B cell (primary cell): ENCODE results near the gene ZMYND8. TPM values are rescaled to one million over a fixed set of nuclear protein-coding genes. Genes with fewer than 3 reads are reported as not detected.

Experiments
- ATAC-seq: fragments of 200-7000 bp; cut with Tn5 transposase; one replicate; pipeline ENCODE4 v1.10.0; 2021; ENCODE audit warnings: low read depth, mild to moderate bottlenecking, moderate number of reproducible peaks, moderate library complexity
- CTCF ChIA-PET: fragments of 350-600 bp; sonication (Branson Sonifier 250); formaldehyde crosslinking; loops from one replicate; lab custom pipeline; 2021; ENCODE audit warnings: antibody characterized with exemption, inconsistent platforms; lab: Charles Lee
- POLR2A ChIA-PET: fragments of 350-600 bp; sonication (Branson Sonifier 250); formaldehyde crosslinking; loops from one replicate; lab custom pipeline; 2021; ENCODE audit warnings: antibody characterized with exemption; lab: Charles Lee
- DNase-seq: peaks from one replicate; pipeline ENCODE4 v3.0.0; 2013
- H2AFZ ChIP-seq: 2 replicates; pipeline ENCODE4 v1.6.1; 2012; ENCODE audit warnings: mild to moderate bottlenecking, low read depth, low read length; ENCODE audit not compliant: insufficient read depth, poor library complexity, severe bottlenecking
- H3K27ac ChIP-seq, 2 donors: 1 replicate in 1 of 2; 2 replicates in 1 of 2; pipeline ENCODE4 v1.5.1; 2012 to 2013; ENCODE audit warnings: low read length in 2 of 2, mild to moderate bottlenecking in 2 of 2, moderate library complexity in 1 of 2
- H3K27me3 ChIP-seq, 4 experiments: fragments of 200-600 bp in 1 of 4; sonication (generic) in 1 of 4; replicated peaks in 1 of 4; 1 replicate in 2 of 4; 2 replicates in 2 of 4; pipeline versions ENCODE4 v1.6.1 to v1.7.0; 2013 to 2016; ENCODE audit warnings: low read length in 3 of 4, mild to moderate bottlenecking in 2 of 4, mixed read lengths in 1 of 4, moderate library complexity in 1 of 4; ENCODE audit not compliant: insufficient read depth in 4 of 4, control insufficient read depth in 3 of 4; ENCODE audit errors: control extremely low read depth in 1 of 4
- H3K36me3 ChIP-seq, 2 experiments: replicated peaks in 1 of 2; 1 replicate in 1 of 2; 2 replicates in 1 of 2; pipeline versions ENCODE4 v1.6.1 to v1.7.1; 2013; ENCODE audit warnings: low read length in 1 of 2; ENCODE audit not compliant: insufficient read depth in 2 of 2, control insufficient read depth in 1 of 2; ENCODE audit errors: control extremely low read depth in 1 of 2, extremely low read depth in 1 of 2
- H3K4me1 ChIP-seq, 2 donors: fragments of 200-600 bp in 1 of 2; sonication (generic) in 1 of 2; 1 replicate in 1 of 2; 2 replicates in 1 of 2; pipeline versions ENCODE4 v1.5.1 to v1.6.1; 2013 to 2017; ENCODE audit warnings: low read length in 2 of 2; ENCODE audit not compliant: control insufficient read depth in 2 of 2, insufficient read depth in 2 of 2
- H3K4me2 ChIP-seq: replicated peaks from 2 replicates; pipeline ENCODE3; 2012; ENCODE audit warnings: mild to moderate bottlenecking, low read depth, low read length; ENCODE audit not compliant: poor library complexity, severe bottlenecking
- H3K4me3 ChIP-seq, 5 experiments: fragments of 200-600 bp in 1 of 5; sonication (generic) in 1 of 5; 1 replicate in 3 of 5; 2 replicates in 2 of 5; pipeline versions ENCODE4 v1.5.1 to v1.7.0; 2011 to 2016; ENCODE audit warnings: low read length in 4 of 5, mild to moderate bottlenecking in 4 of 5, low read depth in 2 of 5, control low read depth in 1 of 5, moderate library complexity in 1 of 5; ENCODE audit not compliant: insufficient read depth in 1 of 5; ENCODE audit errors: control extremely low read depth in 1 of 5, extremely low read depth in 1 of 5
- H3K79me2 ChIP-seq: fragments of 200-600 bp; sonication (generic); one replicate; pipeline ENCODE4 v1.6.0; 2016; ENCODE audit warnings: low read length; ENCODE audit not compliant: control insufficient read depth, insufficient read depth
- H3K9ac ChIP-seq: fragments of 200-600 bp; sonication (generic); 2 replicates; pipeline ENCODE4 v1.6.1; 2017; ENCODE audit warnings: mild to moderate bottlenecking, low read length, moderate library complexity
- H3K9me3 ChIP-seq, 3 donors: one replicate each; pipeline versions ENCODE4 v1.6.1 to v1.7.1; 2013; ENCODE audit warnings: low read length in 2 of 3; ENCODE audit not compliant: control insufficient read depth in 2 of 3, insufficient read depth in 1 of 3; ENCODE audit errors: control extremely low read depth in 1 of 3
- H4K20me1 ChIP-seq: 2 replicates; pipeline ENCODE4 v1.6.0; 2012; ENCODE audit warnings: mild to moderate bottlenecking, low read length; ENCODE audit not compliant: insufficient read depth, control insufficient read depth, poor library complexity, severe bottlenecking
- H3K27ac Mint-ChIP-seq: one replicate; pipeline ENCODE4 v1.8.0; 2021; ENCODE audit warnings: mixed read lengths
- H3K27me3 Mint-ChIP-seq: one replicate; pipeline ENCODE4 v1.8.0; 2021; ENCODE audit warnings: mixed read lengths
- H3K4me1 Mint-ChIP-seq: one replicate; pipeline ENCODE4 v1.8.0; 2021; ENCODE audit warnings: mixed read lengths
- H3K4me3 Mint-ChIP-seq: one replicate; pipeline ENCODE4 v1.8.0; 2021; ENCODE audit warnings: mixed read lengths
- H3K9me3 Mint-ChIP-seq: one replicate; pipeline ENCODE4 v1.8.0; 2022; ENCODE audit warnings: mixed read lengths; ENCODE audit not compliant: insufficient read depth
- EZH2 ChIP-seq: IDR thresholded peaks from 2 replicates; pipeline ENCODE4 v1.6.1; 2012; ENCODE audit warnings: borderline replicate concordance, low read depth, mild to moderate bottlenecking, moderate library complexity, low read length; ENCODE audit not compliant: insufficient read depth, poor library complexity, severe bottlenecking
- WGBS: methylation state at CpG from one replicate; pipeline ENCODE4 v1.1.5; 2013; ENCODE audit warnings: missing lambda C conversion rate; ENCODE audit not compliant: insufficient coverage; 5-methylcytosine and 5-hydroxymethylcytosine counted together
- intact Hi-C: fragments of 100-400 bp; cut with micrococcal nuclease; formaldehyde crosslinking; loops from one replicate; pipeline ENCODE4 v1.10.0; 2022
- polyA plus RNA-seq: library from polyadenylated mRNA; depleted of rRNA; stranded (reverse); fragments of >200 nt; gene quantifications from 2 replicates; pipeline ENCODE4 v1.2.3, GENCODE V29; 2012
- total RNA-seq, 2 donors: library from RNA; stranded (reverse); fragments of 120-200 nt in 1 of 2; gene quantifications; 1 replicate in 1 of 2; 2 replicates in 1 of 2; pipeline versions ENCODE4 v1.2.3 to v1.2.4, GENCODE V29; 2013 to 2022
- TF ChIP-seq, protein P1 (sequence below): fragments of 200-600 bp; IDR thresholded peaks from one replicate; pipeline ENCODE4 v1.8.0; 2022; ENCODE audit warnings: antibody characterized with exemption, mild to moderate bottlenecking

The ZMYND8 gene
- total and polyA plus RNA-seq, 2 donors (not counting 1 experiment from before 2014, with no cell fraction given): 20.3 to 67.2 TPM

DNA sequence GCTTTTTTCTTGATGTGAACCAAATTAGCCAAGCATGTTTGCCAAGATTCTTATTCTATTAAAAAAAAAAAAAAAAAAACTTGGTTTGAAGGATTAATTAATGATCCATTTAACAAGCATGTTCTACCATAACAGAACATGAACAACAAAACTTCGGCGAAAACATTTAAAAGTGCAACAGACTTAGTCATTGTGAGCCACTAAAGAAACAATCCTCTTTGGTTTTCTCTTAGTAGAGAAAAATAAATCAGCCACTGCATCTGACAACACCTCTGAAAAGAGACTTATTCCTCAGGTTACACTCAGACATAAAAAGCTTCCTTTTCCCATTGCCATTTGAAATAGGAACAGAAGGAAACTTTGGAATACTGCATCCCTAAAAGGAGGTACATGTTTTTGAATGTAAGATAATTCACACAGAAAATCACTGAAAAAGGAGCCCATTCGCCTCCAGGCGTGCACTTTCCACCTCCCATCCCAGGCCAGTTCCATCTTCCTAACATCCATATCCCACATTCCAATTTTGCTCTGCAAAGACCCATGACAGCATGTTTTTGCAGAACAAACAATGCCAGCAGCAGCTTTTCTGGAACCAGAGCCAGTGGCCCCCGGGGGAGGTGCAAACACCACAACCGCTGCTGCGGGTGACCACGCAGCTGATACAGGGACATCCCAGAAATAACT, 79.5 kb downstream of the ZMYND8 start:
- Histone ChIP-seq H3K36me3 (peaks cover 2 to 74% of the 10 kb centered on the region in 2 experiments), H3K27me3 (no peaks in the 10 kb centered on the region), H3K4me1 (peaks cover 0 to 5% of the 10 kb centered on the region in 2 donors), H3K9me3 (no peaks in the 10 kb centered on the region), H3K27ac (no peak overlapping the region), H3K4me2 (no peak overlapping the region), H2AFZ (no peak overlapping the region), H4K20me1 (peaks cover 15% of the 10 kb centered on the region), H3K4me3 (no peak overlapping the region), H3K9ac (no peak overlapping the region), H3K79me2 (peaks cover 68% of the 10 kb centered on the region)
- Mint-ChIP-seq H3K4me1 (peaks cover 17% of the 10 kb centered on the region), H3K9me3 (no peaks in the 10 kb centered on the region), H3K27ac (peak overlapping the region; percentile 66), H3K27me3 (no peaks in the 10 kb centered on the region), H3K4me3 (no peak overlapping the region)
- intact Hi-C loops: no loop called here
- no peak for DNase-seq
- ChIA-PET CTCF (interaction anchor here (1.0 to 8.8 kb wide), 3 partner anchors 14 to 106 kb away, joined by 3 to 556 read pairs (median 4); no protein-coding TSS in a partner anchor), POLR2A (no interaction called here)
- WGBS: 94% methylated on average over 7 of the region's 8 CpGs
- TF ChIP-seq, protein P1, sequence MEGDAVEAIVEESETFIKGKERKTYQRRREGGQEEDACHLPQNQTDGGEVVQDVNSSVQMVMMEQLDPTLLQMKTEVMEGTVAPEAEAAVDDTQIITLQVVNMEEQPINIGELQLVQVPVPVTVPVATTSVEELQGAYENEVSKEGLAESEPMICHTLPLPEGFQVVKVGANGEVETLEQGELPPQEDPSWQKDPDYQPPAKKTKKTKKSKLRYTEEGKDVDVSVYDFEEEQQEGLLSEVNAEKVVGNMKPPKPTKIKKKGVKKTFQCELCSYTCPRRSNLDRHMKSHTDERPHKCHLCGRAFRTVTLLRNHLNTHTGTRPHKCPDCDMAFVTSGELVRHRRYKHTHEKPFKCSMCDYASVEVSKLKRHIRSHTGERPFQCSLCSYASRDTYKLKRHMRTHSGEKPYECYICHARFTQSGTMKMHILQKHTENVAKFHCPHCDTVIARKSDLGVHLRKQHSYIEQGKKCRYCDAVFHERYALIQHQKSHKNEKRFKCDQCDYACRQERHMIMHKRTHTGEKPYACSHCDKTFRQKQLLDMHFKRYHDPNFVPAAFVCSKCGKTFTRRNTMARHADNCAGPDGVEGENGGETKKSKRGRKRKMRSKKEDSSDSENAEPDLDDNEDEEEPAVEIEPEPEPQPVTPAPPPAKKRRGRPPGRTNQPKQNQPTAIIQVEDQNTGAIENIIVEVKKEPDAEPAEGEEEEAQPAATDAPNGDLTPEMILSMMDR: no peak
- no peak for TF ChIP-seq EZH2
- no peak for ATAC-seq

DNA sequence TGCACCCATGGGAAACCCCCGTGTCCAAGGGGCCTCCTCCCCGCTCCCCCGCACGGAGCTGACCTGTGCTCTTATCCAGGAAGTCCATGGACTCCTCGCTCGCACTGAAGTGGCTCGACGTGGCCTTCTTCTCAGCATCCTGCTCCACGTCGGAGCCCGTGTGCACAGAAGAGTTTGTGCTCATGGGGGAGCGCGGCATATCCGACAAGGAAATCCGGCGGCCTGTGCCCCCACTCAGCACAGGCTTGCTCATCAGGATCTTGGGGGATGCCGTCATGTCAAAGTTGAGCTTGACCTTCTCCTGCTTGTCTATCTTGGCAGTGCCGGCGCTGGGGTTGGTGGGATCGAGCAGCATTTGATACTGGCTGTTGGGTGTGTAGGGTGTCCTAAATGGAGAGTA, 80.2 kb downstream of the ZMYND8 start:
- Mint-ChIP-seq H3K27me3 (no peaks in the 10 kb centered on the region), H3K4me1 (peaks cover 17% of the 10 kb centered on the region), H3K9me3 (no peaks in the 10 kb centered on the region), H3K27ac (peak overlapping the region; percentile 53), H3K4me3 (no peak overlapping the region)
- Histone ChIP-seq H3K27ac (no peak overlapping the region), H3K79me2 (peaks cover 73% of the 10 kb centered on the region), H2AFZ (no peak overlapping the region), H3K36me3 (peaks cover 2 to 71% of the 10 kb centered on the region in 2 experiments), H3K4me3 (no peak overlapping the region), H3K9ac (no peak overlapping the region), H3K4me2 (no peak overlapping the region), H3K27me3 (no peaks in the 10 kb centered on the region), H4K20me1 (peaks cover 15% of the 10 kb centered on the region), H3K4me1 (peaks cover 0 to 5% of the 10 kb centered on the region in 2 donors), H3K9me3 (no peaks in the 10 kb centered on the region)
- DNase-seq (no peak), ATAC-seq (no peak)
- WGBS: 97% methylated on average over 18 of the region's 20 CpGs
- intact Hi-C loops: no loop called here
- CTCF ChIA-PET: interaction anchor here (6.9 to 8.8 kb wide), 2 partner anchors 107 to 343 kb away, joined by 104 to 556 read pairs; no protein-coding TSS in a partner anchor
- POLR2A ChIA-PET: no interaction called here
- TF ChIP-seq, protein P1: no peak
- no peak for TF ChIP-seq EZH2
